Mucosa of descending colon (tissue), 3 donors: Measurements from ENCODE around the gene C6orf120. TPM values are rescaled to one million over a fixed set of nuclear protein-coding genes. Genes with fewer than 3 reads are reported as not detected.

Source experiments
- ATAC-seq: fragments of 200-7000 bp; cut with Tn5 transposase; one replicate; pipeline ENCODE4 v1.9.1; 2020; ENCODE audit warnings: mild to moderate bottlenecking, moderate library complexity
- DNase-seq, 3 donors: peaks; one replicate each; pipeline ENCODE4 v3.0.0-alpha.2; 2020
- H3K36me3 ChIP-seq: fragments of 200-600 bp; one replicate; pipeline ENCODE4 v1.8.0; 2021; ENCODE audit warnings: low read depth, mild to moderate bottlenecking
- H3K4me1 ChIP-seq: fragments of 200-600 bp; one replicate; pipeline ENCODE4 v1.8.0; 2021; ENCODE audit warnings: low read depth, mild to moderate bottlenecking
- H3K4me3 ChIP-seq: fragments of 200-600 bp; one replicate; pipeline ENCODE4 v1.8.0; 2021; ENCODE audit warnings: mild to moderate bottlenecking
- H3K9me3 ChIP-seq: fragments of 200-600 bp; one replicate; pipeline ENCODE4 v1.8.0; 2021; ENCODE audit warnings: mild to moderate bottlenecking
- intact Hi-C, 2 donors: fragments of 100-400 bp; cut with DNase I in 1 of 2; cut with micrococcal nuclease in 1 of 2; formaldehyde crosslinking; loops; one replicate each; pipeline versions ENCODE4 v1.11.0 to v1.11.1; 2022; cut with DNase I, micrococcal nuclease
- total RNA-seq, 3 donors: library from RNA; stranded (reverse); fragmentation: NEBNext Ultra II Directional in 2 of 3; extraction: Animal tissue kit (Norgen Biotek cat#: 25700) in 2 of 3; gene quantifications; one replicate each; pipeline versions ENCODE4 v1.2.1 to v1.2.4, GENCODE V29; 2021 to 2023
- TF ChIP-seq, protein P1 (sequence below): fragments of 200-600 bp; IDR thresholded peaks from one replicate; pipeline ENCODE4 v1.8.0; 2022; ENCODE audit warnings: antibody characterized with exemption, mild to moderate bottlenecking
- donor health status: DM: no; HTN: no; CAD: no; lungs with moderate emphysema.
- donor health status: DM: no; HTN: no; CAD: no.
- donor health status: DM: no; HTN: yes; CAD: no.

Gene C6orf120
- total RNA-seq, 3 donors from 2014 or later, result 25.3 to 28.7 (median 27.5) TPM

DNA sequence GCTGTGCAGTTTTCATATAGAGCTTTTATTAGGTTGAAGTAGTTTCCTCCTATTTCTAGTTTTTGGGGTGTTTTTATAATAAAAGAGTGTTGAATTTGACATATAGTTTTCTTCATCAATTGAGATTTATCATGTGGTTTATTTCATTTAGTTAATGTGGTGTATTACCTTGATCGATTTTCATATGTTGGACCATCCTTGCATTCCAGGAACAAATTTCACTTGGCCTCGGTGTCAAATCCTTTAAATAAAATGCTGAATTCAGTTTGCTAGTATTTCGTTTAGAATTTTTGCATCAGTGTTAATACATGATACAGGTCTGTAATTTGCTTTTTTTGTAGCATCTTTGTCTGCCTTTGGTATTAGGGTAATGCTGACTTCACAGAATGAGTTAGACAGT lies 43.5 kb downstream of the C6orf120 start:
- Histone ChIP-seq H3K36me3 (no peaks in the 10 kb centered on the region), H3K4me1 (peaks cover 7% of the 10 kb centered on the region), H3K9me3 (no peaks in the 10 kb centered on the region), H3K4me3 (no peak overlapping the region)
- intact Hi-C loops, result no loop called here
- ATAC-seq (no peak), DNase-seq (no peak)
- TF ChIP-seq, protein P1, sequence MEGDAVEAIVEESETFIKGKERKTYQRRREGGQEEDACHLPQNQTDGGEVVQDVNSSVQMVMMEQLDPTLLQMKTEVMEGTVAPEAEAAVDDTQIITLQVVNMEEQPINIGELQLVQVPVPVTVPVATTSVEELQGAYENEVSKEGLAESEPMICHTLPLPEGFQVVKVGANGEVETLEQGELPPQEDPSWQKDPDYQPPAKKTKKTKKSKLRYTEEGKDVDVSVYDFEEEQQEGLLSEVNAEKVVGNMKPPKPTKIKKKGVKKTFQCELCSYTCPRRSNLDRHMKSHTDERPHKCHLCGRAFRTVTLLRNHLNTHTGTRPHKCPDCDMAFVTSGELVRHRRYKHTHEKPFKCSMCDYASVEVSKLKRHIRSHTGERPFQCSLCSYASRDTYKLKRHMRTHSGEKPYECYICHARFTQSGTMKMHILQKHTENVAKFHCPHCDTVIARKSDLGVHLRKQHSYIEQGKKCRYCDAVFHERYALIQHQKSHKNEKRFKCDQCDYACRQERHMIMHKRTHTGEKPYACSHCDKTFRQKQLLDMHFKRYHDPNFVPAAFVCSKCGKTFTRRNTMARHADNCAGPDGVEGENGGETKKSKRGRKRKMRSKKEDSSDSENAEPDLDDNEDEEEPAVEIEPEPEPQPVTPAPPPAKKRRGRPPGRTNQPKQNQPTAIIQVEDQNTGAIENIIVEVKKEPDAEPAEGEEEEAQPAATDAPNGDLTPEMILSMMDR, result no peak

DNA sequence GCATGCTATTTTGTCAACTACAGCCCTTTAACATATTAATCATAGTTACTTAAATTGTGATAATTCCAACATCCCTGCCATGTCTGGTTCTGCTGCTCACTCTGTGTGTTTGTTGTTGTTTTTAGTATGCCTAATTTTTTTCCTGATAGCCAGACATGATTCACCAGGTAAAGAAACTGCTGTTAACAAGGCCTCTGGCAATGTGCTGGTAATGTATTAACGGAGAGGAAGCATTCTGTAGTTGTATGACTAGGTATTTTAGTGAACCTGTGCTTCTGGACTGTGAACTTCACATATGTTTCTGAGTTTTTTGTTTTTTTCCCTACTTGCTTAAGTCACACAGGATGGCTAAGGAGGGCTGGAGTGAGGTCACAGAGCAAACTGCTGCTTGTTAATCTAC lies 44.6 kb downstream of the C6orf120 start:
- TF ChIP-seq, protein P1, result no peak
- DNase-seq (no peak), ATAC-seq (no peak)
- intact Hi-C loops, result no loop called here
- no peak overlapping the region for H3K4me3 ChIP-seq
- no peaks in the 10 kb centered on the region for H3K36me3 ChIP-seq
- H3K4me1 ChIP-seq, result peaks cover 11% of the 10 kb centered on the region
- H3K9me3 ChIP-seq, result no peaks in the 10 kb centered on the region

DNA sequence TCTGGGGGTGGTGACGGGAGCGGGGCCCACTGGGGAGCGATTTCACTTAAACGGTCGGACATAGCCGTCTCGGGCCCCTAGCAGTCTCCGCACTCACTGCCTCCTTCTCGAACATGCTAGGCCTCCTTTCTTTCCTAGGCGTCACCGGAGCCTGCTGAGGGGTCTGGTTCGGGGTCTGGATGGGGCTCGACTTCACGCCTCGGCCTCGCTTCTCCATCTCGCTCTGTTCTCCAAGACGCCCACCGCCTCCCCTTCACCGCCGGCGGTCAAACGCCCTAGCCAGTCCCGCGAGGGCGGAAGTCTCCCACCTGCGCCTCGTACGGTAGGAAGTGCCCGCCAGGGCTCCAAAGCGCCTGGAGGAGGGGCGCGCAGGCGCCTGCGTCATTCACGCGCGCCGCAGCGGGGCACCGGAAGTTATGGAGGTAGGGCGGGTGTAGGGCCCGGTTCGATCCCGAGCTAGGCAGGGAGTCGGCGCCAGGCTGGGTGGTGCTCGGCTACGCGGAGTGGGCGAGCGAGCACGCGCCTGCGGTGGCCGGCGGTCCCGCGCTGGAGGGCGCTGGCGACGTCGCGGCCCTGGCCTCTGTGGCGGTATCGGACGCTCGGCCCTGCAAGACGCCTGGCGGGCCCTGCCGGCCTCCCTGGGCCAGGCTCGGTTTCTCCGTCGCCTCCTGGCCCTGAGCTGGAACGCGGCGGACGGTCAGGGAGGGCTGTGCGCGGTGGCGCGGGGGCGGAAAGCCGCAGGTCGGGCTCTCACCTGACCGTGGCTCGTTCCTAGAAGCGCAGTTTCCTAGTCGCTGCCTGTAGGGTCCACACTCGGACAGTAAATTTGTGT lies 49.5 kb downstream of the C6orf120 start, which contains the start of the genes DYNLT2 and ERMARD:
TSS of gene DYNLT2 (minus strand) at position 331 of the 832 bp plus-strand sequence. CDS start at position 217, 114 bp downstream.
TSS of gene ERMARD (plus strand) at position 381 of the 832 bp plus-strand sequence. CDS start at position 417, 36 bp downstream.
- peak within 1 kb of the TSS; percentile 45 for H3K4me3 ChIP-seq
- TF ChIP-seq, protein P1, result no peak
- intact Hi-C loops, result no loop called here
- H3K9me3 ChIP-seq, result no peaks in the 10 kb centered on the region
- peak; percentile 100 for ATAC-seq
- no peaks in the 10 kb centered on the region for H3K36me3 ChIP-seq
- DNase-seq, result peak; percentile 95 to 97 (median 96)
- H3K4me1 ChIP-seq, result peaks cover 15% of the 10 kb centered on the region

DNA sequence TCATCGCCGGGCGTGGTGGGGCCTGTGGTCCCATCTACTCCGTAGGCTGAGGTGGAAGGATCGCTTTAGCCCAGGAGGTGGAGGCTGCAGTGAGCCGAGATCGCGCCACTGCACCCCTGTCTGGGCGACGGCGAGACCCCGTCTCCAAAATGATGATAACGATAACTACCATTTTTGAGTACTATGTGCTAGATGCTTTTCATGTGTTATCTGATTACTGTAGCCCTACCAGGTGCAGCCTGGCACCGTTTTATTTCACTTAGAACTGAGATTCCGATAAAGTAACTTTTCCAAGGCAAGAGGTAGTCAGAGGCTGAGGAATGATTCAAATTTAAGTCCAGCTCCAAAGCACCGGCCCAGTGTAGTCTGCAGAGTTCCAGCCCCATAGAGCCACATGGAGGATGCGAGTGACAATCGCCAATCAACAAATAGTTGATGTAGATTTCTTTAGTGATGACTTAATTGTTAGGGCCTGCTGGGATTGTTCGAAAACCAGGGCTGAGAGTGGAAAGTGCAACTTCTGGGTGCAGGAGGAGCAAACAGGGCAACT lies 50.2 kb downstream of the C6orf120 start:
- H3K4me1 ChIP-seq, result peaks cover 15% of the 10 kb centered on the region
- H3K36me3 ChIP-seq, result no peaks in the 10 kb centered on the region
- no peaks in the 10 kb centered on the region for H3K9me3 ChIP-seq
- peak; percentile 3 for ATAC-seq
- peak overlapping the region; percentile 45 for H3K4me3 ChIP-seq
- DNase-seq, result peak in 1 of 3 donors; percentile 14
- intact Hi-C loops, result no loop called here
- TF ChIP-seq, protein P1, result no peak

Other genes with a start within 250 kb of the C6orf120 start
- 10 to 100 TPM; 30.9 to 60.5 (median 49.1) TPM for gene WDR27, start 97 bp upstream of the C6orf120 start, total RNA-seq
- 10 to 100 TPM; 27.9 to 79.1 (median 29.8) TPM for gene PHF10, start 22.4 kb downstream of the C6orf120 start, total RNA-seq
- gene DYNLT2, start 49.4 kb downstream of the C6orf120 start, total RNA-seq, result 1 to 10 TPM; 1.5 to 2.4 (median 2.3) TPM
- gene ERMARD, start 49.5 kb downstream of the C6orf120 start, total RNA-seq, result 10 to 100 TPM; 16.6 to 25.2 (median 23.1) TPM